HepG2 (cell line): ENCODE data around the gene LSM2. TPM values are rescaled to one million over a fixed set of nuclear protein-coding genes. Genes with fewer than 3 reads are reported as not detected.
"Not testable (repeated sequence)": the region's sequence is repeated elsewhere in the genome, so short reads cannot be mapped to it uniquely, and the experiment has no call there.

Experiments used
- FOXP1 ChIP-seq, 2 experiments: fragments of 450-650 bp in 1 of 2; IDR thresholded peaks; 2 replicates each; pipeline ENCODE4 v1.6.1; 2017 to 2018; ENCODE audit warnings: antibody characterized with exemption in 1 of 2
- GTF3A ChIP-seq: sonication (generic); formaldehyde crosslinking; conservative IDR thresholded peaks from 2 replicates; pipeline ENCODE4 v1.4.0; 2020; ENCODE audit warnings: mild to moderate bottlenecking, missing genetic modification reagents
- KDM2A ChIP-seq: sonication (generic); formaldehyde crosslinking; IDR thresholded peaks from 2 replicates; pipeline ENCODE4 v1.4.0; 2020; ENCODE audit warnings: low read depth, missing genetic modification reagents, borderline replicate concordance
- NR2F1 ChIP-seq, 2 experiments: fragments of 450-650 bp in 1 of 2; formaldehyde crosslinking in 1 of 2; IDR thresholded peaks; 2 replicates each; pipeline versions ENCODE4 v1.5.0 to v1.6.1; 2016 to 2020; ENCODE audit warnings: mild to moderate bottlenecking in 1 of 2, missing compliant biosample characterization in 1 of 2, missing genetic modification reagents in 1 of 2, moderate library complexity in 1 of 2
- RAD21 ChIP-seq: fragments of 450-650 bp; formaldehyde crosslinking; IDR thresholded peaks from 2 replicates; pipeline ENCODE4 v1.5.0; 2020; ENCODE audit warnings: mild to moderate bottlenecking
- RXRB ChIP-seq: IDR thresholded peaks from 2 replicates; pipeline ENCODE4 v1.6.1; 2016; ENCODE audit warnings: borderline replicate concordance, missing genetic modification reagents, missing compliant biosample characterization
- SALL1 ChIP-seq: sonication (generic); formaldehyde crosslinking; IDR thresholded peaks from 2 replicates; pipeline ENCODE4 v1.8.0; 2022; ENCODE audit warnings: mild to moderate bottlenecking, missing genetic modification reagents
- SOX6 ChIP-seq, 2 experiments: fragments of 450-650 bp in 1 of 2; sonication (generic) in 1 of 2; formaldehyde crosslinking in 1 of 2; IDR thresholded peaks; 2 replicates each; pipeline versions ENCODE4 v1.4.0 to v1.6.1; 2017 to 2020; ENCODE audit warnings: antibody characterized with exemption in 1 of 2, mild to moderate bottlenecking in 1 of 2, missing genetic modification reagents in 1 of 2
- THRA ChIP-seq: sonication (generic); formaldehyde crosslinking; IDR thresholded peaks from 2 replicates; pipeline ENCODE4 v1.4.0; 2020; ENCODE audit warnings: missing genetic modification reagents, borderline replicate concordance
- YEATS2 ChIP-seq: sonication (generic); formaldehyde crosslinking; IDR thresholded peaks from 2 replicates; pipeline ENCODE4 v1.4.0; 2020; ENCODE audit warnings: missing genetic modification reagents, borderline replicate concordance
- ZNF280D ChIP-seq: sonication (generic); formaldehyde crosslinking; IDR thresholded peaks from 2 replicates; pipeline ENCODE4 v1.5.1; 2020; ENCODE audit warnings: mild to moderate bottlenecking, missing genetic modification reagents
- ZNF460 ChIP-seq: sonication (generic); formaldehyde crosslinking; IDR thresholded peaks from 2 replicates; pipeline ENCODE4 v1.5.1; 2020; ENCODE audit warnings: missing genetic modification reagents, mild to moderate bottlenecking, borderline replicate concordance
- ZNF510 ChIP-seq: sonication (generic); formaldehyde crosslinking; IDR thresholded peaks from 2 replicates; pipeline ENCODE4 v1.4.0; 2020; ENCODE audit warnings: low read depth, mild to moderate bottlenecking, missing genetic modification reagents
- ZNF580 ChIP-seq: IDR thresholded peaks from 2 replicates; pipeline ENCODE4 v1.6.1; 2016; ENCODE audit warnings: low read depth, borderline replicate concordance
- ZNF770 ChIP-seq: sonication (generic); formaldehyde crosslinking; IDR thresholded peaks from 2 replicates; pipeline ENCODE4 v1.5.0; 2020; ENCODE audit warnings: mild to moderate bottlenecking, missing genetic modification reagents
- ZNF782 ChIP-seq: sonication (generic); formaldehyde crosslinking; IDR thresholded peaks from 2 replicates; pipeline ENCODE4 v1.4.0; 2020; ENCODE audit warnings: missing genetic modification reagents, mild to moderate bottlenecking, borderline replicate concordance
- polyA plus RNA-seq, 8 experiments: library from polyadenylated mRNA; depleted of rRNA in 3 of 8; stranded (reverse) in 7 of 8; unstranded in 1 of 8; fragments of >200 nt; fragmentation: Illumina TruSeq in 4 of 8; extraction: Trizol in 4 of 8; gene quantifications; 2 replicates each; pipeline versions ENCODE4 v1.2.1 to v1.2.3, GENCODE V29; 2011 to 2016; ENCODE audit warnings: low read depth in 4 of 8, missing spikeins in 1 of 8, mixed read lengths in 1 of 8; ENCODE audit not compliant: insufficient read depth in 1 of 8
- total RNA-seq, 5 experiments: library from RNA; depleted of rRNA; stranded (reverse); fragments of >200 nt; fragmentation: Illumina TruSeq; extraction: Trizol; gene quantifications; 2 replicates each; pipeline ENCODE4 v1.2.3, GENCODE V29; 2016; ENCODE audit warnings: low read depth in 1 of 5

Gene LSM2
- total and polyA plus RNA-seq, 2 of the 13 experiments (the other 11 are each of a cell fraction or from before 2014, with no cell fraction given), result 69.4 to 90.5 TPM

GRCh38 chr6:31808599-31808998 lies 1.8 kb upstream of the LSM2 start (continued):
- peak; percentile 67 for TF ChIP-seq RXRB (CRISPR knock-in tag)
- TF ChIP-seq ZNF280D (CRISPR knock-in tag), result 0 out of 2 replicates have a peak, but pooled peaks have one; percentile 35
- 0 out of 2 replicates have a peak, but pooled peaks have one; percentile 34 for TF ChIP-seq RAD21
- TF ChIP-seq ZNF782 (CRISPR knock-in tag), result peak; percentile 71; the same call in 1 of the 2 replicates
- peak; percentile 59; the same call in 1 of the 2 replicates for TF ChIP-seq SALL1 (CRISPR knock-in tag)
- peak; percentile 66 to 68; a peak in 2 of 4 replicates for TF ChIP-seq NR2F1 (CRISPR knock-in tag; IDR thresholded peaks at IDR 0.05)
- 0 out of 2 replicates have a peak, but pooled peaks have one; percentile 61 for TF ChIP-seq GTF3A (CRISPR knock-in tag)
- TF ChIP-seq ZNF460 (CRISPR knock-in tag), result peak; percentile 71; the same call in 1 of the 2 replicates
- not testable (repeated sequence) for TF ChIP-seq FOXP1, SOX6 (IDR thresholded peaks at IDR 0.05)
- peak; percentile 52; the same call in 1 of the 2 replicates for TF ChIP-seq FOXP1 (CRISPR knock-in tag; IDR thresholded peaks at IDR 0.05)
- TF ChIP-seq YEATS2 (CRISPR knock-in tag), result 0 out of 2 replicates have a peak, but pooled peaks have one; percentile 13
- peak; percentile 68; the same call in 1 of the 2 replicates for TF ChIP-seq THRA (CRISPR knock-in tag)
- TF ChIP-seq ZNF770 (CRISPR knock-in tag), result 0 out of 2 replicates have a peak, but pooled peaks have one; percentile 14
- TF ChIP-seq ZNF580 (CRISPR knock-in tag), result 0 out of 2 replicates have a peak, but pooled peaks have one; percentile 34
- TF ChIP-seq SOX6 (CRISPR knock-in tag; IDR thresholded peaks at IDR 0.05), result peak; percentile 47; the same call in 1 of the 2 replicates
- TF ChIP-seq KDM2A, result 0 out of 2 replicates have a peak, but pooled peaks have one; percentile 30
- 0 out of 2 replicates have a peak, but pooled peaks have one; percentile 60 for TF ChIP-seq ZNF510 (CRISPR knock-in tag)
